Loucy (cell line): ENCODE data around the gene NEUROD2.

Experiments
- CTCF ChIP-seq: fragments of 200-600 bp; sonication (generic); conservative IDR thresholded peaks from 2 replicates; pipeline ENCODE4 v1.5.1; 2014; ENCODE audit warnings: mild to moderate bottlenecking, antibody characterized with exemption, low read length
- EZH2phosphoT487 ChIP-seq: fragments of 200-600 bp; IDR thresholded peaks from 2 replicates; pipeline ENCODE4 v1.6.1; 2018; ENCODE audit warnings: antibody characterized with exemption, mild to moderate bottlenecking, moderate library complexity, borderline replicate concordance

- TF ChIP-seq CTCF, result no peak
- no peak for TF ChIP-seq EZH2phosphoT487
These were observed 19.5 kb upstream of the NEUROD2 start for GRCh38 chr17:39627047-39627711.
